Omental fat pad (tissue), 4 donors: ENCODE measurements around the gene DSCAM. TPM values are rescaled to one million over a fixed set of nuclear protein-coding genes. Genes with fewer than 3 reads are reported as not detected.

Source experiments
- ATAC-seq: fragments of 150-250 bp; one replicate; pipeline ENCODE4 v1.9.1; 2016; ENCODE audit warnings: mild to moderate bottlenecking, moderate library complexity; ENCODE audit not compliant: low FRiP score
- DNase-seq: peaks from one replicate; pipeline ENCODE4 v3.0.0-alpha.2; 2019; ENCODE audit warnings: low spot score
- total RNA-seq, 4 donors: library from RNA; depleted of rRNA; stranded (reverse); fragments of >200 nt; gene quantifications; one replicate each; pipeline ENCODE4 v1.1.0, GENCODE V29; 2016
- TF ChIP-seq, protein P1 (sequence below), 3 donors: fragments of 450-650 bp; IDR thresholded peaks; one replicate each; pipeline ENCODE4 v1.5.1; 2016 to 2017; ENCODE audit warnings: antibody characterized with exemption in 3 of 3, mild to moderate bottlenecking in 3 of 3, moderate library complexity in 2 of 3

Gene DSCAM
- total RNA-seq, 4 donors from 2014 or later: 0.16 TPM; not detected in 3

DNA sequence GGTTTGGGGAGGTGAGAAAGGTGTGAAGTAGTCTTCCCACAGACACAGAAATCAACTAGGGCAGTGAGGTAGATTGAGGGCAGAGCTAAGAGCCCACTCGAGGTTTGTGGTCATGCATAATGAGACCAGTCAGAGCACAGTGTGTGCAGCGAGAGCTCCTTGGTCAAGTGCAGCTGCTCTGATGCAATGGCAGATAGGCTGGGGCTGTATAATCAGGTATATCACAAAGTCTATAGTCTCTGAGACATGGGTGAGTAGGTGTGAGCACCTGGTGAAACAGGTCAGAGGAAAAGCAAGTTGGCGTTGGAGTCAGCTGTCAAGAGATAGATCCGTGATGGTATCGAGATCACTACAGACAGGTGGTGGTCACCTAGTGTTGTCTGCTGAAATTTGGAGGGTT, 17.6 kb downstream of the DSCAM start:
- no peak for ATAC-seq
- TF ChIP-seq, protein P1, sequence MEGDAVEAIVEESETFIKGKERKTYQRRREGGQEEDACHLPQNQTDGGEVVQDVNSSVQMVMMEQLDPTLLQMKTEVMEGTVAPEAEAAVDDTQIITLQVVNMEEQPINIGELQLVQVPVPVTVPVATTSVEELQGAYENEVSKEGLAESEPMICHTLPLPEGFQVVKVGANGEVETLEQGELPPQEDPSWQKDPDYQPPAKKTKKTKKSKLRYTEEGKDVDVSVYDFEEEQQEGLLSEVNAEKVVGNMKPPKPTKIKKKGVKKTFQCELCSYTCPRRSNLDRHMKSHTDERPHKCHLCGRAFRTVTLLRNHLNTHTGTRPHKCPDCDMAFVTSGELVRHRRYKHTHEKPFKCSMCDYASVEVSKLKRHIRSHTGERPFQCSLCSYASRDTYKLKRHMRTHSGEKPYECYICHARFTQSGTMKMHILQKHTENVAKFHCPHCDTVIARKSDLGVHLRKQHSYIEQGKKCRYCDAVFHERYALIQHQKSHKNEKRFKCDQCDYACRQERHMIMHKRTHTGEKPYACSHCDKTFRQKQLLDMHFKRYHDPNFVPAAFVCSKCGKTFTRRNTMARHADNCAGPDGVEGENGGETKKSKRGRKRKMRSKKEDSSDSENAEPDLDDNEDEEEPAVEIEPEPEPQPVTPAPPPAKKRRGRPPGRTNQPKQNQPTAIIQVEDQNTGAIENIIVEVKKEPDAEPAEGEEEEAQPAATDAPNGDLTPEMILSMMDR (IDR thresholded peaks at IDR 0.05): no peak
- no peak for DNase-seq

DNA sequence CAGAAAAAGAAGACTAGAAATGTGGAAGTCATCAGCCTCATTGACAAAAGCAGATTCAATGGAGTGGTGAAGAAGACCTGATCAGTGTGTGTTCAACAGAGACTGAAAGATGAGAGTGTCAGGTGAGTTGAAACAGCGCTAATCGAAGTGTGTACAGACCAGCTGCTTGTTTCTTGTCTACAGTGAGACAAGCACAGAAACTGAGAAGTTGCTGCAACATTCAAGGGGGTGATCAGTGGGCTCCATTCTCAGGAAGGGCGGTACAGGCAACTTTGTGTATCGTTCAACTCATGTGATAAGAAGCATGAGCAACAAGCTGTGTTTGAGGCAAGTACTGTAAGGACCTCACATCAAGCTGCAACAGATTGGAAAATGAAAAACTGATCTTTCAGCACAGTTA, 19.4 kb downstream of the DSCAM start:
- TF ChIP-seq, protein P1 (IDR thresholded peaks at IDR 0.05): no peak
- DNase-seq (no peak), ATAC-seq (no peak)

DNA sequence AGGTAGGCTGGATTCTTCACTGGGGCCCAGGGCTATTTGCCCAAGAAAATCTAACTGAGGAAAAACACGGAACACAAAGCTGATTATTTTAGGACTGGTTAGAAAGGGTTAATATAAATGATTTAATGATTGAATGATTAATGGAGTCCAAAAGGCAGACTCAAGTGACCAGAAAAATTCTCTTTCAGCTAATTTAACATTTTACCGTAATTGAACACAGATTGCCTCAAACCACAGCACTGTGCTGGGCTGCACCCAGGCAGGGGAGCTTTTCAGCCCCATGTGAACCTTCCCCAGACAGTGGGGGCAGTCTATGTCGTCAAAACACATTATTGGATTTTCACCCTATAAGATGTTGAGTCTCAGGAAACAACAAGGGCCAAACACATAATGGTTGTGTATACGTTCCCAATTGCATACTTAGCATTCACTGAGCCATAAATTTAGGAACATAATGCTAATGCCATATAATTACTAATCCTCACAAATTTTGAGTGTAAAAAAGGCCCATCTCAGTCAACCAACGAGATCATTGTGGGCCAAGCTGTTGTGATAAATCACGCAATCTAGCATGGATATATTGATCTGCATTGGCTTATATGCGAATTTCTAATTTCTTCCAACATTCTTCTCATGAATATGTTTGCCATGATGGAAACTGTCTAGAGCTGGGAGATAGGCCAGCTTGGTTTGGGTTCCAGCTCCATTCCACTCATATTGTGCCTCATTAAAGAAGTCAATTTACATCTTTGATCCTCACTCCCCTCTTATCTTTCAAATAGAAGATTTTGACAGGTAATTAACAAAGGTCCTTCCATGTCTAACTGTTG, 27.7 kb downstream of the DSCAM start:
- no peak for DNase-seq
- no peak for ATAC-seq
- TF ChIP-seq, protein P1 (IDR thresholded peaks at IDR 0.05): no peak

DNA sequence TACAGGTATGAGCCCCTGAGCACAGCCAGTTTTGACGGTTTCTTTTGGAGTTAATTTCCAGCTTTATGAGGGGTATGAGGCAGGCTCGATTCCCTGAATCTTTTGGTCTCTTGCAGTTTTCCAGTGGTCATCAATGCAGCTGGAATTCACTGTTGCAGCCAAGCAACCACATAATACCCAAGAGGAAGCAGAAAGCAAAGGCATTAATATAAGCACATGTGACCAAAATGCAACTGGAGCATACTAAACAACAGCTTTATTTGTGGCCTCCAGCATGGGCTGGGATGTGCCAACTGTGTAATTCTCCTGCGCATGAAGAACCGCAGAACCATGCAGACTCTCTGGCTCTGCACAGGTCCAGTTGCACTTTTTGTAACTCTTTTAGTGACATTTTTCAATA, 33.0 kb downstream of the DSCAM start:
- ATAC-seq (no peak), DNase-seq (no peak)
- TF ChIP-seq, protein P1 (IDR thresholded peaks at IDR 0.05): no peak

DNA sequence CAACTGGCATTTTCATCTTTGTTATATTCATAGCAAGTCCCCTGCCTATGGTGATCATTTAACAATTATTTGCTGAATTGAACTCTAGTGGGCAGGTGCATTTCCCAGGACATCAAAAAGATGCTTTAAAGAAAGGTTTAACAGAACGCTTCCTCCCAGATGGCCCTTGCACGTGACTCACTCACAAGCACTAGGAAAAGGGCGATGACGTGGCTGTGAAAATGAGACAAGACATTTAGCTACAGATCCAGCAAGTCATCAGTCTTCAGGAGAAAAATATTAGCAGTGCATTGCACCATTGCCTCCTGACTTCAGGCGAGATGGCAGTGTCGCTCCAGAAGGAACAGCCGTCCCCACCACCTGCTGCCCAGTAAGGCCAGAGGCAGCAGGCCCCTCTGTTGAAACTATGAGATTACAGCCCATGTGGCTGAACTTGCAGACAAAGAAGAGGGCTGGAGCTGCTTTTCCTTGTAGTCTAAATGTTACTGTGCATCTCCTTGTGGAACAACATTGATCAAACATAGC, 37.2 kb downstream of the DSCAM start:
- TF ChIP-seq, protein P1 (IDR thresholded peaks at IDR 0.05): no peak
- no peak for ATAC-seq
- DNase-seq: no peak

DNA sequence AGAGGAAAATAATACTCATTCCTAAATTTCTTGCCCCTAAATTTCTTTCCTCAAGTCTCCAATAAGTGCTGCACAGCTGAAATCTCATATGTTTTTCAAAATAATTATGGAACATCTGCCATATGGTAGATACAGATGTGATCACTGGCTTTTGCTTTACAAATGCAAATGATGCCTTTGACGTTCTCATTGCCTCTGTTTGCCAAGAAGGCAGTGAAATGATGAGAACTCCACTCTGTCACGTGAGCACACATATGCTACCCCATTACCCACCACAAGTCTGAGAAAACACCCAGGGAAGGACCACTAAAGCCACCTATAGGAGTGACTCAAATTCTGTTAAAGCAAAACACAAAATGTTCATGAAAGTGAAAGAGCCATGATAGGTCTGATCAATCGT, 43.9 kb downstream of the DSCAM start:
- TF ChIP-seq, protein P1 (IDR thresholded peaks at IDR 0.05): no peak
- ATAC-seq (no peak), DNase-seq (no peak)

DNA sequence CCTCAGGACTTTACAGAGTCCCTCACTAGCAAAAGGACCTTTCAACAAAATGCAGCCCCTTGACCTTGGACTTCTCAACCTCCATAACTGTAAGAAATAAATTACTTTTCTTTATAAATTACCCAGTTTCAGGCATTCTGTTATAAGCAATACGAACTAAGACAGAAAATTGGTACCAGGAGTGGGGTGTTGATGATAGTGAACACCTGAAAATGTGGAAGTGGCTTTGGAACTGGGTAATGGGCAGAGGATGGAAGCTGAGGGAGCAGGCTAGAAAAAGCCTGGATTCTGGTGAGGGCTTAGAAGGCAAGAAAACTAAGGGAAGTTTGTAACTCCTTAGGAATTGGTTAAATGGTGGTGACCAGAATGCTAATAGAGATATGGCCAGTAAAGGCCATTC, 46.8 kb downstream of the DSCAM start:
- no peak for ATAC-seq
- DNase-seq: no peak
- TF ChIP-seq, protein P1 (IDR thresholded peaks at IDR 0.05): no peak
